Stomach smooth muscle (tissue), 2 donors: ENCODE measurements around the gene KCNJ12.
"Not testable (repeated sequence)": the region's sequence is repeated elsewhere in the genome, so short reads cannot be mapped to it uniquely, and the experiment has no call there.

Experiments used
- H3K27ac ChIP-seq: one replicate; pipeline ENCODE4 v1.7.0; 2013; ENCODE audit warnings: mild to moderate bottlenecking, low read length, inconsistent platforms
- H3K27me3 ChIP-seq, 2 donors: one replicate each; pipeline ENCODE4 v1.7.0; 2013; ENCODE audit warnings: low read length in 2 of 2; ENCODE audit not compliant: insufficient read depth in 2 of 2, control insufficient read depth in 1 of 2
- H3K36me3 ChIP-seq, 2 donors: one replicate each; pipeline ENCODE4 v1.7.0; 2013; ENCODE audit warnings: low read length in 2 of 2; ENCODE audit not compliant: control insufficient read depth in 2 of 2, insufficient read depth in 2 of 2
- H3K4me1 ChIP-seq: one replicate; pipeline ENCODE4 v1.7.0; 2013; ENCODE audit warnings: low read length; ENCODE audit not compliant: control insufficient read depth, insufficient read depth
- H3K4me3 ChIP-seq, 2 donors: one replicate each; pipeline ENCODE4 v1.7.0; 2013; ENCODE audit warnings: low read length in 2 of 2
- H3K9ac ChIP-seq, 2 donors: one replicate each; pipeline ENCODE4 v1.7.0; 2013; ENCODE audit warnings: low read length in 2 of 2, mild to moderate bottlenecking in 1 of 2
- H3K9me3 ChIP-seq, 2 donors: one replicate each; pipeline ENCODE4 v1.7.0; 2013; ENCODE audit warnings: low read length in 2 of 2; ENCODE audit not compliant: control insufficient read depth in 2 of 2
- donor health status: healthy.
- donor health status: Pancreatic carcinoma.

The KCNJ12 gene

GRCh38 chr17:21426246-21426645, 50.1 kb downstream of the KCNJ12 start:
- H3K36me3 ChIP-seq, H3K4me3 ChIP-seq, H3K9me3 ChIP-seq, H3K4me1 ChIP-seq, H3K27ac ChIP-seq, H3K27me3 ChIP-seq, H3K9ac ChIP-seq: not testable (repeated sequence)

- H3K36me3 ChIP-seq, H3K9ac ChIP-seq, H3K27me3 ChIP-seq, H3K27ac ChIP-seq, H3K4me3 ChIP-seq, H3K4me1 ChIP-seq, H3K9me3 ChIP-seq: not testable (repeated sequence)
Observed at GRCh38 chr17:21426876-21427275, 50.7 kb downstream of the KCNJ12 start.

- H3K9ac ChIP-seq, H3K9me3 ChIP-seq, H3K4me1 ChIP-seq, H3K27me3 ChIP-seq, H3K4me3 ChIP-seq, H3K27ac ChIP-seq, H3K36me3 ChIP-seq: not testable (repeated sequence)
Observed at GRCh38 chr17:21427727-21428126, 51.6 kb downstream of the KCNJ12 start.

- not testable (repeated sequence) for H3K27me3 ChIP-seq, H3K9ac ChIP-seq, H3K27ac ChIP-seq, H3K9me3 ChIP-seq, H3K4me3 ChIP-seq, H3K36me3 ChIP-seq, H3K4me1 ChIP-seq
Observed at GRCh38 chr17:21428752-21429424, 52.7 kb downstream of the KCNJ12 start.

- H3K27ac ChIP-seq, H3K9ac ChIP-seq, H3K9me3 ChIP-seq, H3K27me3 ChIP-seq, H3K4me3 ChIP-seq, H3K36me3 ChIP-seq, H3K4me1 ChIP-seq: not testable (repeated sequence)
Observed at GRCh38 chr17:21429921-21430628, 53.9 kb downstream of the KCNJ12 start.

GRCh38 chr17:21433971-21434370, 57.8 kb downstream of the KCNJ12 start:
- not testable (repeated sequence) for H3K4me3 ChIP-seq, H3K36me3 ChIP-seq, H3K9ac ChIP-seq, H3K27ac ChIP-seq, H3K4me1 ChIP-seq, H3K27me3 ChIP-seq, H3K9me3 ChIP-seq

GRCh38 chr17:21434976-21435375, 58.8 kb downstream of the KCNJ12 start:
- not testable (repeated sequence) for H3K9me3 ChIP-seq, H3K4me3 ChIP-seq, H3K27ac ChIP-seq, H3K36me3 ChIP-seq, H3K27me3 ChIP-seq, H3K9ac ChIP-seq, H3K4me1 ChIP-seq

- not testable (repeated sequence) for H3K9ac ChIP-seq, H3K4me3 ChIP-seq, H3K36me3 ChIP-seq, H3K9me3 ChIP-seq, H3K27me3 ChIP-seq, H3K27ac ChIP-seq, H3K4me1 ChIP-seq
Observed at GRCh38 chr17:21436481-21436880, 60.3 kb downstream of the KCNJ12 start.

- not testable (repeated sequence) for H3K4me3 ChIP-seq, H3K9me3 ChIP-seq, H3K4me1 ChIP-seq, H3K36me3 ChIP-seq, H3K27me3 ChIP-seq, H3K27ac ChIP-seq, H3K9ac ChIP-seq
Observed at GRCh38 chr17:21436883-21437836, 61.0 kb downstream of the KCNJ12 start.

GRCh38 chr17:21438316-21439014, 62.3 kb downstream of the KCNJ12 start:
- H3K27ac ChIP-seq, H3K4me3 ChIP-seq, H3K9ac ChIP-seq, H3K4me1 ChIP-seq, H3K36me3 ChIP-seq, H3K9me3 ChIP-seq, H3K27me3 ChIP-seq: not testable (repeated sequence)
